ENCODE data around the gene MRPL37. TPM values are rescaled to one million over a fixed set of nuclear protein-coding genes. Genes with fewer than 3 reads are reported as not detected.
"Not testable (repeated sequence)": the region's sequence is repeated elsewhere in the genome, so short reads cannot be mapped to it uniquely, and the experiment has no call there.

Gene MRPL37
- 152 and 175 TPM in 2 replicates for total RNA-seq (2014; rRNA removed; shearing (Covaris generic))
- polyA plus RNA-seq (2014; cell fraction: nucleus; rRNA removed): 75.3 and 76.9 TPM in 2 replicates

DNA sequence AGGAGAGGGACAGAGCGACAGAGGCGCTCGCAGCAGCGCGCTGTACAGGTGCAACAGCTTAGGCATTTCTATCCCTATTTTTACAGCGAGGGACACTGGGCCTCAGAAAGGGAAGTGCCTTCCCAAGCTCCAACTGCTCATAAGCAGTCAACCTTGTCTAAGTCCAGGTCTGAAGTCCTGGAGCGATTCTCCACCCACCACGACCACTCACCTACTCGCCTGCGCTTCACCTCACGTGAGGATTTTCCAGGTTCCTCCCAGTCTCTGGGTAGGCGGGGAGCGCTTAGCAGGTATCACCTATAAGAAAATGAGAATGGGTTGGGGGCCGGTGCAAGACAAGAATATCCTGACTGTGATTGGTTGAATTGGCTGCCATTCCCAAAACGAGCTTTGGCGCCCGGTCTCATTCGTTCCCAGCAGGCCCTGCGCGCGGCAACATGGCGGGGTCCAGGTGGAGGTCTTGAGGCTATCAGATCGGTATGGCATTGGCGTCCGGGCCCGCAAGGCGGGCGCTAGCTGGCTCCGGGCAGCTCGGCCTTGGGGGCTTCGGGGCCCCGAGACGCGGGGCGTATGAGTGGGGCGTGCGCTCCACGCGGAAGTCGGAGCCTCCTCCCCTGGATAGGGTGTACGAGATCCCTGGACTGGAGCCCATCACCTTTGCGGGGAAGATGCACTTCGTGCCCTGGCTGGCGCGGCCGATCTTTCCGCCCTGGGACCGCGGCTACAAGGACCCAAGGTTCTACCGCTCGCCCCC is at the start of gene MRPL37, which contains the start of gene CYB5RL:
Gene MRPL37 (plus strand): TSS at position 403 of the 754 bp plus-strand sequence. CDS start 77 bp downstream, at position 480.
Gene CYB5RL (minus strand): TSS at position 266 of the 754 bp plus-strand sequence. CDS start 4,414 bp downstream, outside the sequence.
- peak; percentile 92 for DNase-seq (ENCODE audit: extremely low read depth, low read depth)

DNA sequence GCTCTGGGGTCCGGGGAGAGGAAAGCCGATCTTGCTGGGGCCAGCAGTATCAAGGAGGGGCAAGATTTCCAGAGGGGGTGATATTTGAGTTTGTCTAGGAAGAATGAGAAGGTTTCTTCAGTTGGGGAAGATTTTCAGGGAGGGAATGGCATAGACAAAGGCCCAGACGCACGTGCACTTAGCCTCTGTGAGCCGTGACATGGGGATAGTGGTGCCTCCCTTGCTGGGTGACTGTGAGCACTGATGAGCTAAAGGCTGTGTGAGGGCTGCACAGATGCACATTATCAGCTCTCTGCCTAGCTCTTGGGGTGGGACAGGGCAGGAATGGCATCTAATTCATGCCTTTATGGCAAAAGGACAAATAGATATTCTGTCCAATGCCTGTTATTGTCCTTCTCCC is 49.0 kb upstream of the MRPL37 start:
- no peak for DNase-seq (ENCODE audit: extremely low read depth, low read depth)

DNA sequence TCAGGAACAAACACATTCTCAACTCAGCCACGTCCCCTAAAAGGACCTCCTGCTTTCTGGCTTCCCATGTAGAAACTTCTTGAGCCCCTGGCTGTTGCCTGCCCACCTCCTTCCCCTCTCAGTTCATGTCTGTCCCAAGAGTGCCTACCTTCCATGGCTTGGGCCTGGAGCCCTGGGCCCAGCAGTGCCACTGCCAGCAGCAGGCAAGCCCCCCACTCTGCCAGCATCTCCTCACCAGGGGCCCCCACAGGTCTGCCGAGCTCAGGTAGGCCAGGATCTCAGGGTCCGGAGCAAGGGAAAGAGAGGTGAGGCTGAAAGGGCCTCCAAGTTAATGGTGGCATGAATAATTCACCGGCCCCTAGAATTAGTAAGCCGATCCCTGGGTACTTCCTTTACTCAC is 47.3 kb upstream of the MRPL37 start, which contains the start of gene CDCP2:
Gene CDCP2 (minus strand): TSS at position 305 of the 400 bp plus-strand sequence. CDS start 78 bp downstream, at position 227.
- DNase-seq (ENCODE audit: extremely low read depth, low read depth): no peak

DNA sequence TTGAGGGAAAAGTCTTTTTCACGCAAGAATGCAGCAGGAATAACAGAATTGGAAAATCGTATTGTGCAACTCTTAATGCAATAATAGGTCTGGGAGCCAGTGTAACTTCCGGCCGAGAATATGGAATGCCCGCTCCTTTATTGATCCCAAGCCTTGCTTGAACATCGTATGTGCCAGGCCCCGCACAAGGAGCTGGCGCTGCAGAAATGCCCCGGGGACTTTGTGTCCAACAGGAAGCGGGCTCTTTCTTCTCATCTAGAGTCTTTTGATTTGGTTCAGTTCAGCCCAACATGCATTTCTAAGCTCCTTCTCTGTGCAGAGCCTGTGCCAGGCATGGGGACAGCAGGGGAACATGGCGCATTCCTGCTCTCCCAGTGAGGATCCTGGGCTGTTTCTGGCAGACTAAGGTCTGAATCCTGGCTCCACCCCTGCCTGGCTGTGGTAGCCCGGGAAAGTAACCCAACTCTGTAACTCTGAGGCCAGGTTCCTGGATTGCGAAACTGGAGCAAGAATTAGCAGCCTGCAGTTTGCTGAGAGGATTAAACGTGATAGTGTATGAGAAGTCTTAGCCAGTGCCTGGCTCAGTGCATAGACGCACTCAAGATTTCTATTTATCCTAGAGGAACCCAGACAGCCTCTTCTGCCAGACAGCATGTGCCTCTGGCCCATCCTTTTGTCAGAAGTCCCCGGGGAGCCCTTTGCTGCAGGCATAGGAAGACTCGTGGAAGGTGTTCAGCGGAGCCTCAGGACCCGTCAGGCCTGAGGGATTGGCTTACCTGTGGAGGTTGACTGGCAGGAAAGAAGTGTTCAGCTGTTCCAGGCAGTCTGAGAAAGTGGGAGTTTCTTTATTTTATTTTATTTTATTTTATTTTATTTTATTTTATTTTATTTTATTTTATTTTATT is 46.2 kb upstream of the MRPL37 start:
- DNase-seq (ENCODE audit: extremely low read depth, low read depth): peak; percentile 7

DNA sequence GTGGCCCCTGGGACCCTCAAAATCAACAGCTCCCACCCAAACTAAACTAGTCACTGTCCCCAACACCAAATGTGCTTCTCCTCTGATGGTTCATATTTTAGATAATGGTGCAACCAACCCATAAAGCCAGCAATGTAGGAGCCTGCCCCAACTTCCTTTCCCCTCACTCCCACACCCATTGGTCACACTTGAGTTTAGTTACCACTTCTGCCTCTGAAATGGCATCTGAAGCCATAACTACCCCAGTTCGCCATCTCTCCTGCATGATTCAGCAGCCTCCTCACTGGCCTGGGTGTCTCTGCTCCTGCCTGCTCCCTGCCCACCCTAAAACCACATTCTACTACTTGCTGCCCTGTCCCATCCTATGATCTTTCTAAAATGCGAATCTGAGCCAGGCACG is 43.8 kb upstream of the MRPL37 start:
- DNase-seq (ENCODE audit: extremely low read depth, low read depth): no peak

DNA sequence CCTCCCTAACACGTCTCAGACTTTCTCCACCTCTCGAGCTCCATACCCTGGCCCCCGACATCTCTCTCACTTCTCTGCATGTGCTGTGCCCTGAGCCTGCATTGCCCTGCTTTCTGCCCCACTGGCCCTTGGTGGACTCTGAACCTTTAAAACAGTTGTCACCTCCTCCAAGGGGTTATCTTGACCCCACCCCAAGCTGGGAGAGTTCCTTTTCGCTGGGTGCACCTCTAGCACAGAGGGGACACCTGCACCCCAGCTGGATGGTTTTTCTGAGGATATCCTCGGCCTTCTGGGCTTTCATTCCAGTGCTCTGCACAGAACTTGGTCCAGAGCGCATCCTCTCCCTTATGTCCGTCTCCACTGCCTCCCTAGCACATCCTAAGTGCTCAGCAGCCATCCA is 43.0 kb upstream of the MRPL37 start:
- DNase-seq (ENCODE audit: extremely low read depth, low read depth): no peak

DNA sequence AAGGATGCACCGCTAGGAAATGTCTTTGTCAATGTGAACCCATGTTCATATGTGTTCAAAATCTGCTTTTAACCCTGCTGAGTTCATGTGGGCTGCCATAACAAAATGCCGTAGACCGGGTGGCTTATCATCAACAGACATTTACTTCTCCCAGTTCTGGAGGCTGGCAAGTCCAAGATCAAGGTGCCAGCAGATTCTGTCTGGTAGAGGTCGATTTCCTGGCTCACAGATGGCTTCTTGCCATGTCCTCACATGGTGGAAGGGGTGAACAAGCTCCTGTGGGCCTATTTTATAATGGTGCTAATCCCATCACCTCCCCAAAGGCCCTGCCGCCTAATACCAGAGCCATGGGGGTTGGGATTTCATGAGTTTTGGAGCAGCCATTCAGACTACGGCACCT is 42.6 kb upstream of the MRPL37 start:
- no peak for DNase-seq (ENCODE audit: extremely low read depth, low read depth)

DNA sequence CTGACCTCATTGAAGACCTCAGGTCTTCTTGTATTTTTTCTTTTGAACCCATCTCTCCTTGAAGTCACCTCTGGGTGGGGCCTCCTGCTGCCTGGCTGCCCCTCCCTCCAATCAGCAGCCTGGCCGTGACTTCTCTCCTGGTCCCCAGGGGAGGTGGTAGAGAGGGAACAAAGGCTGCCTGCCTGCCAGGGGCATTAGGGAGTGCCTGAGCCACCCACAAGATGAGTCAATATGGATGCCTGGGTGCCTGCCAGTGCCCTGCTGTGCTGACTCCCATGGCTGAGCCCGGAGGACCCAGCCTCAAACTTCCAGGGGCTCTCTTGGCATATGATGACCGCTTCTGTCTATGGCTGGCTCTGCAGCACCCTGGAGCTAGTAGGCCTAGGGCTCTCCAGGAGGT is 41.9 kb upstream of the MRPL37 start:
- DNase-seq (ENCODE audit: extremely low read depth, low read depth): no peak

DNA sequence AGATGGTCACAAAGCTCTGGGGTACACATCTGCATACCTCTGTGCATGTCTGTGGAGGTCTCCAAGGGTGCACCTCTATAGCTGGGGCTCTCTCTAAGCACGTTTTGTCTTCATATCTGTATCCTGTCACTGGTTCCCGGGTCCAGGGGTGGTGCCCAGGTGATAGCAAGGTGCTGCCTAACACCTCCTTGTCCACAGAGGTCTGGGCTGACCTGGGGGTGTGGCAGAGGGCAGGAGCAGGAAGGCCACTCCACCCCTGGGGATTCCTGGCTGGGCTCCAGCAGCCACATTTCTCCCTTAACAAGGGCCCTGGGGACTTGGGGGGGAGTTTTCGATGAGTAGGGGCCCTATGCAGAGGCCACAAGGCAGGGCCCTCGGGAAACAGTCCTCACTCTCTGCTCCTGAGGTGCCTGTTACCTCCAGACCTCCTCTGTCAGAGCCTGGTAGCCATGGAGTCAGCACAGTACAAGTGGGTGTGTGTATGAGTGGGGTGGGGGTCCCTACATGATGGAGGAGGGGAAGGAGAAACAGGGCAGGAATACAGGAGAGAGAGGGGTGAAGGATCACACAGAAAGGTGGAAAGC is 40.1 kb upstream of the MRPL37 start:
- no peak for DNase-seq (ENCODE audit: extremely low read depth, low read depth)

DNA sequence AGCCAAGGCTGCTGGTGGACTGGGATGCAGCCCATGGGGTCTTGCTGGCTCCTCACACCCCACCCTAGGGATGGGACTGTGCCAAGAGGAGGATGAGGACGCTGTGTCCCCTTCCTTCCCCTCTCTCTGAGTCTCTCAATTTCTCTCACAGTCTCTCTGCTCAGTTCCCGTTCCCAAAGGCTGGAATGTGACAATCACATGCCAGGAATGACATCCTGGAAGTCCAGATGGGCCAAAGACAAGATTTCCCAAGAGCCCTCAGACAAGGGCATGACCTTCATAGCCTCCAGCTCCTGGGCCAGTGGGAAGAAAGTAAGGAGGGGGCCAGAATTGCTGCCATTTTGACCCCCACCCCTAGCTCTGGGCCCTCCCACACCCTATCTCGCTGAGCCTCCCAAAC is 39.6 kb upstream of the MRPL37 start:
- DNase-seq (ENCODE audit: extremely low read depth, low read depth): peak; percentile 12

DNA sequence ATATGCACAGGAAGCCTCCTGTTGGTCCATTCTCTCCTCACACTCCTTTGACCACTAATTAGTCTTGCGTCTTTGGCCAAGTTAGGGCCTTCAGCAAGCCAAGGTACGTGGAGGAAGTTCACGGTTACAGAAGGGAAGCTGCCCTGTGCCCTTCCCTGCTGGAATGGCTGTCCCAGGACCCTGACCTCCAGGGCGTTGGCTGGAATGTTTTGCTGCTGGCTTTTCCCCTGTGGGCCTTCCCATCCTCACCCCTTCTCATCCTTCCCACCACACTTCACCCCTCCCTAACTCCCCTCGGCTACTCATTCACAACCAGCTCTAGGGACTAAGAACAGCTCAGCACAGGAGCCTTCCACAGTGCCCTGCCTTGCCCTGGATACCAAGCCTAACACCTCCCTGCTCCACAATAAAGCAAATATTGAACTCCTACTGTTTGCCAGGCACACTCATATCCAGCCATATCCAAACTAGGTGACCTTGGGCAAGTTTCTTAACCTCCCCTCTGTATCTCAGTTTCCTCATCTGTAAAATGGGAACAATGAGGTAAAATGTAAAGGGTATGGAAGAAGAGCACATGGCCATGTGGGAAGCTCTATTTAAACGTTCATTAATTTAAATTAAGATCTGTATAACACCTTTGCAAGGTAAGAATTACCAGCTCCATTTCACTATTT is 38.3 kb upstream of the MRPL37 start:
- no peak for DNase-seq (ENCODE audit: extremely low read depth, low read depth)

DNA sequence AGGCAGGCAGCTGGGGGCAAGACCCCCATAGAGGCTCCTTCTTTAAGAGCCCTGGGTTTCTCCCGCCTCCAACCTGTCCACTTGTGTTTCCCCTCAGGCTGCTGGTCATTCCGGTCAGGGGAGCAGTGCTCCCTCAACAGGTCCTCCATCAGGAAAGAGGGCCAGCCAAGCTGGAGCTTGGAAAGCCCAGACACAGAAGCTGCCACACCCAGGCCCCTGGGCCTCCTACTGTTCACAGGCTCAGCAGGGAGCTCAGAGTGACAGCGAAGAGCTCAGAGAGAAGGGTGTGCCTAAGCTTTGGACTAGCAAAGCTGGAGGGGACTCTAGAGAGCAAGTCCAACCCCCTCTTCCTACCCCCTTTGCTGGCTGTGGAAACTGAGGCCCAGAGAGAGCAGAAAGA is 36.9 kb upstream of the MRPL37 start:
- DNase-seq (ENCODE audit: extremely low read depth, low read depth): peak; percentile 3

DNA sequence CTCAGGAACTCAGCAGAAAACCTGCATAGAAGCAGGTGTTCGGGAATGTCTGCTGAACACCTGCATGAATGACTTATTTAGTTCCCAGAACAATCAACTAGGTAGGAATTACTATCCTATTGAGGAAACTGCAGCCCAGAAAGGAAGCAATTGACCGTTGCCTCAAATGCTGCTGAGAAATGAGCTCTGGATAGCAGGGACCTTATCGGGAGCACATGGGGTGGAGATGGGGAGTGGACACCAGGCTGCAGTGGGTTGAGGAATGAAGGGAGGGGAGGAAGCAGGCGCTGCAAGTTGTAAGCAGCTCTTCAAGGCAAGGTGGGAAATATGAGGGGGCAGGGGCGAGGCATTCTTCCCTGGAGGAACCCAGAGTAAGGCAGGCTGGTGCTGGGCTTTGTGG is 36.4 kb upstream of the MRPL37 start:
- no peak for DNase-seq (ENCODE audit: extremely low read depth, low read depth)

DNA sequence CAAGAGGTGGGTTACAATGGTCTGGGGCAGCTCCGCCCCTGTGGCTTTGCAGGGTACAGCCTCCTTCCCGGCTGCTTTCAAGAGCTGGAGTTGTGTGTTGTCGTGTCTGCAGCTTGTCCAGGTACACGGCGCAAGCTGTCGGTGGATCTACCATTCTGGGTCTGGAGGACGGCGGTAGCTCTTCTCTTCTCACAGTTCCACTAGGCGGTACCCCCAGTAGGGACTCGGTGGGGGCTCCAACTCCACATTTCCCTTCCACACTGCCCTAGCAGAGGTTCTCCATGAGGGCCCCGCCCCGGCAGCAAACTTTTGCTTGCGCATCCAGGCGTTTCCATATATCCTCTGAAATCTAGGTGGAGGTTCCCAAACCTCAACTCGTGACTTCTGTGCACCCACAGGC is 34.8 kb upstream of the MRPL37 start:
- no peak for DNase-seq (ENCODE audit: extremely low read depth, low read depth)

DNA sequence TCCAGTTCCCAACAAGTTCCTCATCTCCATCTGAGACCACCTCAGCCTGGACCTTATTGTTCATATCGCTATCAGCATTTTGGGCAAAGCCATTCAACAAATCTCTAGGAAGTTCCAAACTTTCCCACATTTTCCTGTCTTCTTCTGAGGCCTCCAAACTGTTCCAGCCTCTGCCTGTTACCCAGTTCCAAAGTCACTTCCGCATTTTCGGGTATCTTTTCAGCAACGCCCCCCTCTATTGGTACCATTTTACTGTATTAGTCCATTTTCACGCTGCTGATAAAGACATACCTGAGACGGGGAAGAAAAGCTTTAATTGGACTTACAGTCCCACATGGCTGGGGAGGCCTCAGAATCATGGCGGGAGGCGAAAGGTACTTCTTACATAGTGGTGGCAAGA is 33.6 kb upstream of the MRPL37 start:
- not testable (repeated sequence) for DNase-seq (ENCODE audit: extremely low read depth, low read depth)

DNA sequence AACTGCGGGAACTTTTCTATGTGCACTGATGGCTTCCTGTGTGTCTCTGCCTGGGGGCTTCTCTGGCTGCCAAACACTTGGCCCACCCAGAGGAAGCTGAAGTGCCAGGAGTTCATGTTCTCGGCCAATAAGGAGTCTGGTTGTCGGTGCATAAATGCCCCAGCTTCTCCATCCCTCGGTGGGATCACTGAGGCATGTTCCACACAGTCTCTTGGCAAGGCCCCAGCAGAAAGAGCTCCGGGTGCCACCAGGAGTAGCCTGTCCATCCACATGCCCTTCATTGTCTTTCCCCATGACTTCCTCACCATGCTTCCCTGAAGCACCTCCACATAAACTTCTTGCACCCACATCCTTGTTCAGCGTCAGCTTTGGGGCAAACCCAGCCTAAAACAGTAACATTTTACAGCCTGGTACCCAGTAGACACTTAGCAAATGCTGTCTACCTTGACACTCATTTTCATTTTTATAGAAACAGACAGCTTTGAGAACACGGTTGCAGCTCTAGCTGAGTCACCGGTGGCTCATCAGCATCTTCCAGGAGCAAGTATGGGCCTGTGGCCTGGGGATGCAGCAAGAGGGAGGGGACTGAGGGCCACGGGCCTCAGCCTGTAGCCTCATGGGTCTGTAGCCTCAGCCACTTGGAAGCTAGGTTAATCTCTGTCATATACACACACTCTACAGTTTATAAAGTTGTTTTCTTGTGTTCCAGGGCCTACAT is 32.4 kb upstream of the MRPL37 start:
- DNase-seq (ENCODE audit: extremely low read depth, low read depth): no peak

DNA sequence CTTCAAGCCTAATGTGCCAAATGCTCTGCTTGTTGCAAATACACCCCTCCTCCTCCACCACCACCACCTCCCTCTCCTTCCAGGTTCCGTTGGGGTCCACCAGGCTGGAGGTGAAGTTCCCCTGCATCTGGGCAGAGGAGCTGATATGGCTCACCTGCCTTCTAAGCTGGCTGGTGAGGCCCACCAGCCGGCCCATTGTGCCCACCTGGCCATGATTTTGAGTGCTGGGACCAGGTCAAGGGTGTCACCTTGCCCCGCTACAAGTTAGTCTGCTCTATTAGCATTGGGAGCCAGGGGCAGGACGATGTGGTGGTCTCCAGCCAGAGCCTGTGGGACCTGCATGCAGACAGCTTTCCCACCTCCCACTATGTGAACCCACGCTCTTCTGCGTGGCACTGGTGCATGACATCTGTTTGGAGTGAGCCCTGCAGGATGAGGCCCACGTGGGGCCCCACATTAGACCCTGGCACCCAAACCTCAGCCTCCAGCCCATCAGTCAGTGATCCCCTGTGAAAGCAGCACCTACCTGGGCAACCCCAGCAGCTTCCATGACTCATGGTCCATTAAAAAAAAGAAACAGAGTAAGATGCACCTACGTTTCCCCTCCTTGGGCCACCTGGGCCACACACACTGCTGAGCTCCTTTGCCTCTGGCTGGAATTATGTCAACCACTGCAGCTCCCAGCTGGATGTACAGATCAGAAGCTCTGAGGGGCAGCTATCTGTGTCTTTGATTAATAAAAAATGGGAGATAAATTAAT is 31.6 kb upstream of the MRPL37 start:
- DNase-seq (ENCODE audit: extremely low read depth, low read depth): no peak

DNA sequence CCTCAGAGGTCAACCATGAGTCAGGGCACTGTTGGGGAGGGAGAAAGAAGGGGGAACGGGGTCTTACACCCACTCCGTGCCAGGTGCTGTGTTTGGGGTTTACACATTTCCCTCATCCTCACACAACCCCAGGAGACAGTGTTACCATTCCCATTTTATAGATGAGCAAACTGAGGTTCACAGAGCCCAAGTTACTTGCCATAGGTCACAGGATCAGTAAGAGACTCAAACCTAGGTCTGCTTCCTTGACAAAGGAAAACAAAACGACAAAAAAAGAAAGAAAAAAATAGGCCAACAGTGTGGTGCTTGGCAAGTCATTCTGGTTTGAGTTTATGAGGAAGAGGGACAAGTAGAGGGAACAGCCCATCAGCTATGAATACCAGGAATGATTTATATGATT is 30.9 kb upstream of the MRPL37 start:
- no peak for DNase-seq (ENCODE audit: extremely low read depth, low read depth)

DNA sequence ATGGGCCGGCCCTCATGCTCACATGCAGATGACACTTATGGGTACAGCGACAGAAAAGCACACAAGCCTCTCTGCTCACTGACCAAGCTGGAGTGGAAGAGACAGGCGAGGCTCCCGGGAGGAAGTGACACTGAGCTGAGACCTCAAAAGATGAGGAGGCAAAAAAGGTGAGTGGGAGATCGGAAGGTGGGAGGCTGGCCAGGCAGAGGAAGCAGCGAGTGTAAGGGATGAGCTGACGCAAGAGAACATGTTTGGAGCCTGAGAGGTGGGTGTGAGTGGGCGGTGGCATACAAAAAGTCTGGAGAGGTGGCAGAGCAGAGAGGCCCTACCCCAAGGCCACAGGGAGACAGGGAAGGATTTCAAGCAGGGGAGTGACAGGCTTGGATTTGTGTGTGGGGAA is 29.0 kb upstream of the MRPL37 start:
- DNase-seq (ENCODE audit: extremely low read depth, low read depth): no peak

Data from NCI-H460 (cell line).